Stimulated activated CD8-positive, alpha-beta memory T cell treated with anti-CD3 and anti-CD28 coated beads, Interleukin-4, amount 100 ng/mL, for 24 hours (primary cell): ENCODE results near the gene WDFY4.

Experiments used
- DNase-seq: peaks from one replicate; pipeline ENCODE4 v3.0.0-alpha.2; 2020; ENCODE audit warnings: low read depth

Gene WDFY4

DNA sequence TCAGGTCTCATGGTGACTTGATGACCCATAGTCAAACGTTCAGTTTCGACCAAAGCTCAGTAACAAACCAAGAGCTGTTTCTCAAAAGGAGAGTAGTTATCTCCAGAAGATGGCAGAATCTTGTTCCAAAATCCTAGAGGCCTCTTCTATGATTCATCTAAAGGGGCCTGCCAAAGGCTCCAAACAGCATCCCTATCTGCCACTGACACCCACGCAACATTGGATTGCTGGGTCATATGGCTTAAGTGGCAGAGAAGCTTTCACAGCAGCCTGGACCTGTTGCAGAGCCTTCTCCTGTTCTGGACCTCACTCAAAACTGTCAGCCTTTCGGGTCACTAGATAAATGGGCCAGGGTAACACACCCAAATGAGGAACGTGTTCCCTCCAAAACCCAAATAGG, 309.0 kb downstream of the WDFY4 start:
- no peak for DNase-seq

DNA sequence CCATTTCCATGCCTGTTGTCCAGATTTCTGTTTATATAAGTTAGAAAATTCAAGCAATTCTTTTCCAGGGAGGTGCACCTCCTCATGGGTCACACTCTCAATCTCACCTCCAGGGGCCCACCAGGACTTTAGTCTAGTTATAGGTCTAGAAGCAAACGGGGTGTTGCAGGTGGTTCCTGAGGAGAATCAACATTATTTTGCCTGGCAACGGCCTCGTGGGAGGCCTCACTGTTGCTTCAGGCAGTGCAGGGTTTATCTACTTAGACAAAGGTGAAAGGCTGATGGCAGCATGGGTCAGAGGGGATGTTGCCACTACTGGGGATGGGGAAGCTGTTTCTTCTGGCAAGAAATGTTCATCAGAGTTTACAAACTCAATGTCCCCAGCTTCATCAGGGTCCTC, 311.7 kb downstream of the WDFY4 start:
- no peak for DNase-seq

DNA sequence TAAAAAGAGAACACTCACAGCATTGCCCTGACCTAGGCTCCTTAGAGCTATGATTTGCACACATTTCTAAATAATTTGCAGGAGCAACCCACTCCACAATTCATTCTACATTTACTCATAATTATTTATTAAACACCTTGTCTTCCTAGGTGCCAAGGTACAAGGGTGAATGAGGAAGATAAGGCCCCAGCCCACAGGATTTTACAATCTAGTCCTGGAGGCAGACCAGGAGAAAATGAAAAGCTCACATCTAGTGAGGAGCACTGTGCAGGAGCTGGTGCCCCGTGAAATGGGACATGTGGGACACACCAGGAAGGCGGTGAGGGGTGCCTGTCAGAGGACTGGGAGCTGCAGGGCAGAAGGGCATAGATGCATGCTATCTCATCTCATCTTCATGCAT, 314.7 kb downstream of the WDFY4 start:
- DNase-seq: no peak

DNA sequence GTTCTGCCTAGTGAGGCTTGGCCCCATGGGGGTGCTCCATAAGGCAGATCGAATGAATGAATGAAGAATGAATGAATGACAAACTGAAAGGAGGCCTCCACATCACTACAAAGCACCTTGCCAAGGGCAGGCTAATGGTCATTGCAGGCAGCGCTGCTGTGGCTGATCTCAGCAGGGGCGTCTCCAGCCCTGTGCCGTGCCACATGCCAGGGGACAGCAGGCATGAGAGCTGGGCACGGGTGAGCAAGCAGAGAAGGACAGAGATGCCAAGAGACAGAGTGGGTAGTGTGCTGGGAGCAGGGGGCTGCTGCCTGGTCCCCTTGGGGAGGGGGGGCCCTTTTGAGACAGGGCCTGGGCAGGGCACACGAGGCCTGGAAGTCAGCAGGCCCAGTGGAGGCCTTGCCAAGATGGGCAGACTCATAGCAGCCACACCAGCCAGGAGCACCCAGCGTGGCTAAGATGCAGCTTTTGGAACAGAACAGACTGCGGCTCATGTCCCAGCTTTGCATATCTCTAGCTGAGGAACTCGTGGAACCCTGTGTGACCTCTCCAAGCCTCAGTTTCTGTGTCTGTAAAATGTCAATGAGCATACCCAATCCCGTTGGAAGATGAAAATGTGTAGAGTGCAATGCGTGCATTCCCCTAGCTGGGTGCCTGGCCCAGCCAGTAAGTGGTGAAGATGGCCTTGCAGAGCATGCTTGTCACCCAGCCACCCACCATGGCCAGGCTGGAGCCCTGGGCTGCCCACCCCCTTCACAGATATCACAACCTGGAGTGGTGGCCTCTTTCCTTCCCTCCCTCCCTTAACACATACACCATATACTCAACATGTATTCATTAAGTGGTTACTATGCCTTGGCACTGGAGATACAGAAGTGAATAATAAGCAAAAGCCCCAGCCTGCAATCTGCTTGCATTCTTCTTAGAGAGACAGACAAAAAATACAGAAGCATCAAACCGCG, 316.0 kb downstream of the WDFY4 start:
- DNase-seq: no peak

DNA sequence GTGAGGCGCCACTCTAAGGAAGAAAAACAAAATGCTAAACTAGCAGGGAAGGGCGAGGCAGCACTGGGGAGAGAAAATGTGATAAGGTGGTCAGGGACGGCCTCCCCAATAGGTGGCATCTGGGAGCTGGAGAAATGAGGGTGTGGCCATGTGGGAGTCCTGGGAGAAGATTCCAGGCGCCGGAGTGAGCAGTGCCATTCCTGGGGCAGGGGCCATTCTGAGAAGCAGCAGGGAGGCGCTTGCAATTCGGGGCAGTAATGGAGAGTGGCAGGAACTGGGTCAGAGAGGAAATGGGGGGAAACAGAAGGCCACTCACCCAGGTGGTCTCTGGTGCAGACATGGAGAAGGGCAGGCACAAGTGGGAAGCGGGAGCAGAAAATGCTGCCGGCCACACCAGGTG, 316.7 kb downstream of the WDFY4 start:
- DNase-seq: no peak

DNA sequence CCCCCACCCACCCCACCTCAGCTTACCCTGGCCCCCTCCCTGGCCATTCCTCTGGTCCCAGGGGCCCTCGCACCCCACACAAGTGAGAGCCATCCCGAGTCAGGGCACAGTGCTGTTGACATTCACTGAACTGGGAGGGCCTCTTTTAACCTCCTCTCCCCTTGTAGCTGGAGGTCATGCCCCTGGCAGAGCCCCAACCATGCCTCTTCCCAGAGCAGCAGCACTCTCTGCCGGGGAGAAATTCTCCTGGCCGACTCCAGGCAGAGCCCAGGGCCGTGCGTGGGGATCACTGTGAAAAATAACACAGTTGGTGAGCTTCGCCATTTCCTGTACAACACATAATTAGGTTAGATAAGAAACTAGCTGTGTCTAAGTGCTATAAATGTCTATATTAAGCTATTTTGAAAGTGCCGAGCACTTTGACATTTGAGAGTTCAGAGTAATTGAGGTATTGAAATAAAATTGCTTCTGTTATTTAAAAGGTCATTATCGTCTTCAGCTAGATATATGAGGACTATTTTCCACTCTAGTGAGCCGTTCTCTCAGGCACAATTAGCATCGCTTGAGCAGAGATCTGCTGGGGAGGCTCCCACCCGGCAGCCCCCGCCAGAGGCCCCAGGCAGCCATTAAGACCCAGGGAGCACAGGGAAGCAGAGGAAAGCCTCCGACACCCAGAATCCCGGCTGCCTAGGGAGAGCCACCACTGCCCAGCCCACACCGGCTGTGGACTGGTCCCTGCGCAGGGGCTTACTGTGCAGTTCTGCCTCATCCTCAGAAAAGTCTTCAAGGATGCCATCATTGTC, 317.4 kb downstream of the WDFY4 start:
- DNase-seq: no peak

DNA sequence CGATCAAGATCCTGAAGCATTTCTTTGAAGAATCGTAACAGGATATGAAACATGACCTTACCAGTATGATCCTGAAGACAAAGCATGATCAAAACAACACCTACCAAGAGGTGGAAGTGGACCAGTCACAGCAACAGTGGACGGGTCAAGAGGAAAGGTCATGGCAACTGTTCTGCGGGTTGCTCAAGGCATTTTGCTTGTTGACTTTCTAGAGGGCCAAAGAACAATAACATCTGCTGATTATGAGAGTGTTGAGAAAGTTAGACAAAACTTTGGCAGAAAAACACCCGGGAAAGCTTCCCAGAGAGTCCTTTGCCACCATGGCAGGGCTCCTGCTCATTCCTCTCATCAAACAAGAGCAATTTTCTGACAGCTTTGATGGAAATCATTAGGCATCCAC, 320.6 kb downstream of the WDFY4 start:
- no peak for DNase-seq

DNA sequence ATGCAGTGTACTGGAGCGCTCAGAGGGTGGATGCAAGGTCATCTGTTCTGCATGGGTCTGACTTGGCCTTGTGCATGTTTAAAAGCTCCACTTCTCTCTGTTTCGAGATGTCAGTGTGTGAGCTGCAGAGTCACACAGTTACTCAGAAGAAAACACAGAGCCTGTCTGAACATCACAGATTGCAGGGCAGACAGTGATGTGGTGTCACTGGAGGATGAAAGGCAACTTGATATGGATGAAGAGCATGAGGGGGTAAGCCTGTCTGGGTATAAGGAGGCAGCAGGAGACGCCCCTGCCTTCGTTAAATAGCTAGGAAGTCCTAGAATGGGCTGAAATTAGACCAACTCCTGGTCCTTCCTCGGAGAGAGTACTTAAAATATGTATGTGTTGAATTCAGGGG, 322.5 kb downstream of the WDFY4 start:
- DNase-seq: no peak

DNA sequence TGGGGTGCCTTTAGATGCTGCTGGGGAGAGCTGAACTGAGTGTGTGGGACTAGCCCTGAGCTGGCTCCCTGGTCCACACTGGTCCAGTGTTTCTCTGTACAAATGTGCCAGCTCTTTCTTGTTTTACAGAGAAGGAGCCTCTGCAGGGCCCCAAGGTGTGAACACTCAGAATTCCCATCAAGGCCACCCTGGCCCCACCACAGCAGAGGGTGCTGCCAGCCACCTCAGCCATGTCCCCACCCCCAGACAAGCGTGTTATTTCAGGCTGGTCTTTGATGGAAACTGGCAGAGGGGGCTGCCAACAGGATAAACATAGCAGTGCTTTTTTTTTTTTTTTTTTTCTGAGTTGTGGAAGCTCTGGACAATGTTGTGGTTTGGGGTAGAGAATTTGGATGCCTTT, 323.4 kb downstream of the WDFY4 start:
- no peak for DNase-seq

DNA sequence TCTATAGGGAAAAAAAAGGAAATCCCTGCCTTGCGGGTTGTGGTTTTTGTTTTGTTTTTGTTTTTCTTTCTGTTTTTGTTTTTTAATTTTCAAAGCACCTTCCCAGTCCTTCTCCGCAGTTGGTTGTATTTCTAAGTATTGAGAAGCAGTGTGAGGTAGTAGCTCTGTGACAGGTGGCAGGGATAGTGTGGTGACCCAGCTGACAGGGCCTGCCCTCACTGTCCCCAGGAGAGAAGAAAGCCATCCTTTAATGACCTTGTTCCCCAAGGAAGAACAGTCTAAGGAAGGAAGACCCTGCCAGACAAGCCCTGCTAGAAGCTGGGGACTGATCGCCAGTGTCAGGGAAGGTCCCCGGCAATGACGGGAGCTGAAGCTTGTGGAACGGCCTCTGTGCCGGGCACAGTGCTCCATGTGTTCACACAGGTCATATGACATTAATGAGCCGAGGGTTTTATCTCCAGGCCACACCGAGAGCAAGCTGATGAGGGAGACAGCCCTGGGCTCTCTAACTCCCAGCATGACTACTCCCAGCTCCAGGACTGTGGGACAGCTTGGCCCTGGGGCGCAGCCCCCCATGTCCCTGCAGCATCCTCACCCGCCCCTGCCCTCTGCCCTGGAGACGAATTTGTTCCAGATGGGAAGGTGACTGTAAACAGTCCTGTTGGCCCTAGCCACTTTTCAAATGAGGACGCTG, 324.0 kb downstream of the WDFY4 start:
- no peak for DNase-seq

DNA sequence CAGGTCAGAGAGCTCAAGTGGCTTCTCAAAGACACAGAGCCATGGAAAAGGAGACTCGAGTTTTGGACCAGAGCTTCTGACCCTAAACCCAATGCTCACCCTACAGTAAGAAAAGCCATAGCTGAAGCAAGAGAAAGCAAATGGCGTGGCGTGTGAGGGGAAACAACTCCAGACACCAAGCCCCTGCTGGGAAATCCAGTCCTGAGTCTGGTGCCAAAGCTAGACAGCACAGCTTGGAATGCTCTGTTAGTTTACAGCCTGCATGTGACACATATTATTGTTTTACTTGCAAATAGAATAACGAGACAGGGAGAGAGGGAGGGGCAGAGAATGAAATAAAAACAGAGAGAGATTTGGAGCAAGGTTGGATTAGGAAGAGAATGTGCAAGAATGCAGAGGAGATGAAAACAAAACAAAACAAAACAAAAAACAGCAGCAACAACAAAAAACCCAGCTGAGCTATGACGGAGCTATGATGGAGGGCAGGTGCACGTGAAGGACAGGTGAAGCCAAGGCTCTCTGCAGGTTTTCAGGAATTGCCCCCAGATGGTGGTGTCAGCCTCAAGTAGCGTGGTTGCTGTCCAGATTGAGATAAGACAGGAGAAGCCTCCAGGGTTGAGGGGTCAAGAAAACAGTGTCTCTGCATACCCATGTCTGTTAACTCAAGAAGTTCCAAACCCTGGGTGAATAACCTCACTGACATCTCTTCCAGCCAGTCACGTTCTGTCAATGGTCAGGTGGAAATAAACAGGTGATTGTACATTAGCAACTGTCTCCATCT, 324.7 kb downstream of the WDFY4 start:
- DNase-seq: no peak

DNA sequence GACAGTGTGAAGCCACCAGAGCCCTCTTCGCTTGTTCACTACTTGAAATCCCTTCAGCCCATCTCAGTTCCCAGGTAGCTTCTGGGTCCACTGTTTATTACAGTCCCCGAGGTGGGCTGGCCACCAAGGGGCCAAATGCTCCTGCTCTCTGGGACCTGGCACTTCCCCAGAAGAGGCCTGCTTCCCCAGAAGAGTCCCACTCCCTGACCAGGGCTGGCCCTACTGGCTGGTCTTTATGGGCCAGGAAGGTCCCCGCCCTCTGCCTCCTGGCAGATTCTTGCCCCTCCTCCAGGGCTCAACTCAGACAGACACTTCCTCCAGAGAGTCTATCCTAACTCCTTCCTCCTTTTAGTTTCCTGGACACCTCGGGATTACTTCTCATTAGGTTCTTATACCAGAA, 325.6 kb downstream of the WDFY4 start:
- DNase-seq: no peak

DNA sequence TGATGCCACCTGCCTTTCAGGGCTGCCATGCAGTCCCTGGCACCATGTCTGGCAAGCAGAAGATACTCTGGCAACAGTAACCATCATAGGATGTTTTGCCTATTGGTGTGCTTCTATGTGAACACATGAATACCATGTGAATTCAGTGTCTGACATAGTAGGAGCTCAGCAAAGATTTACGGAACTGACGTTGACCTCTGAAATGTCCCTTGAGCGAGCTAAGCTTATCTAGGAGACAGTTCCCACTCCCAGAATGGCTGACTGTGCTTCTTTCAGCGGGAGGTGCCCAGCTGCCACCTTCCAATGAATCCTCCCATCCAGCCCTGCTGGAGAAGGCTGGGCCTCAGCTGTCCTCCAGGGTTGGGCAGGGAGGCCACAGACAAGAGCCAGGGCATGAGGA, 326.2 kb downstream of the WDFY4 start:
- no peak for DNase-seq

DNA sequence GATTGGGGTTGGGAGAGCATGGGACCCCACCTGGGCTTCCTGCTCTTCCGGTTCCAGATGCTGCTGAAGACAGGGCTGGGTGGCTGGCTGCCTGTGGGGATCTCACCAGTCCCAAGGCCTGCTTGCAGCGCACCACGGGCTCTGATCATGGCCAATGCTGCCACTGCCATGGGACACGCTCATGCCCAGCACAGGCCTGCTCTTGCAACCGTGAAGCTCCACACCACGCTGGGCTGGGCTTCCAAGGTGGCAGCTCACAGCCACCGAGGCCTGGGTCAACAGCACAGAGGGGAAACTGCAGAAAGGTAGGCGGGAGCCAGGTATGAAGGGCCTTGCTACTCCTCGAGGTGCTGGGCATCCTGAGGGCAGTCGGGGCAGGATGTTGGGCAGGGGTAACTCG, 327.1 kb downstream of the WDFY4 start:
- DNase-seq: no peak

DNA sequence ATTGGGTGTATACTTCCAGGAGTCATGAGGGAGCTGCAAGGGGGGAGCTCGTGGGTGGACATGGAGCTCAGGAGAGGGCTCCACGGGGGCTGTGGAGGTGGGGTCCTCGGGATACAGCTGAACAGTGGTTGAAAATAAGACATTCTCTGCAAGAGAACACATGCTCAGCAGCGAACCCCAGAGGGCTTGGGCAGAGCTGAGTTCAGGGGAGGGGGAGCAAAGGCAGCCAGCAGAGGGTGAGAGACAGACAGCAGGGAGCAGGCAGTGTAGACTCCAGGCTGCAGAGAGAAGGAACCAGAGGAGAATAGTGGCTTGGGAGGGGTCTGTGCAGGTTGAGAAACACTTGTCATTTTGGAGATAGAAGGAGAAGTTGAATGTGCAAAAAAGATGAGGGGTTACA, 327.9 kb downstream of the WDFY4 start:
- no peak for DNase-seq

DNA sequence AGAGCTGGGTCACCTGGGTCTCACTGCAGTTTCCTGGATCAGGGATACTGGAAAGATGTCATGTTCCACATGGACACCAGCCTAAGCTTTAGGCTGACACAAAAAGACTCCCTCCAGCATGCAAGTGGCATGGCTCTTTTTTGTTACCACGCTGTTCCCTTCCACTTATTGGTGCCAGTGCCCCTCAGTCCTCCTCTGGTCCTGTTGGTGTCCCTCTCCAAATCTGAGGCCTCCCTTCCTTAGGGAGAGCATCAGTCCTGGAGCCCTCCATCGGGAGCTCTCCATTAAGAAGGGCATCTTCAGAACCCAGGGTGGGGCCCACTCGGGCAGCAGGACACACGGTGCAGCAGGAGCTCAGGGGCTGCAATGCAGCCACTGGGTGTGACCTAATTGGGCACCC, 331.0 kb downstream of the WDFY4 start:
- DNase-seq: no peak

DNA sequence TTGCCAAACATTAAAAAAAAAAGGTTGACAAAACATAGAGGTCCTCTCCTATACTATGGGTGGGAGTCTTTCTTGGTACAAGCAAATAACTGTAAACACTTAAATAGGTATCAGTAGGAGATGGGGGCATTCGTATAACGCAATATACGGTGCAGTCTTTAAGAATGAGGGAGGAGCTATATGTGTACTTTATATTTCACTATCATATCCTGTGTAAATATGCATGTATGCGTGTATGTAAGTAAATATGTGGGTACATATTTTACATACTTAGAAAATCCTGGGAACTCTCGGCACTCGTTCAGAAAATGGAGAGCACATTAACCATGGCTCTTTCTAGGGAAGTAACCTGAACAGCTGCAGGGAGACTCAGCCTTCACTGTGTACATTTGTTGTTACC, 337.0 kb downstream of the WDFY4 start:
- DNase-seq: no peak

DNA sequence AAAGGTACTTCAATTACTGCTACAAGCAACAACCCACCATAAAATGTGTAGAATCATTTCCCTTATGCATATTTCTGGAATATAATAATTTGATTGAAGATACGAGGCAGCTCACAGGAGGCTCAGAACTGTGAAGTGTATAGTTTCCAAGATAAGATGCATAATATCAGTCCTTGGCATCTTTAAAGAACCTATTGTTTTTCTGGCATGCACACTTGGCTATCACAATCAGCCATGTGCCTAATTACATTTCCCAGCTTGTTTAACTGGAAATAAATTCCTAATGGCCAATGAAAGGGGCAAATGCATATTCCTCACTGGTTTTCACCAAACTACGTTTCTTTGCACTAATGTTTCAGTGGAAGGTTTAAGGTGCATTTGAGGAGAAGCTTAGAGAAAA, 338.4 kb downstream of the WDFY4 start:
- no peak for DNase-seq

DNA sequence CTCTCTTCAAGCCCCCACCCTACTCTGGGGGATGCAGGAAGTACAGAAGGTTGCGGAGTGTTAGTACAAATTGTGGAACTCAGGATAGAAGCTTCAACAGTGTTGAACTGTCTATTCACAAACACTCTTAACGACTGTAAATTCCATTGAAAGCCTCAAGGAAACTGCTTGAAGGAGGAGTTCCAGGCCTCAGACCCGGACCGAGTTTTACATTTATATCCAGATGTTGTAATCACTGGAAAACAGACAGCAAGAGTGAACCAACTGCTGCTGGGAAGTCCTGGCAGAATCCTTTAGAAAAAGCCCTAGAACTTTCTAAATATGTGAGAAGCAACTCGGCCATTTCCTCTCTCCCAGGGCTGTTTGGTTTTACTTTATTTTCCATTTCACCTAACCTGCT, 339.1 kb downstream of the WDFY4 start:
- no peak for DNase-seq

DNA sequence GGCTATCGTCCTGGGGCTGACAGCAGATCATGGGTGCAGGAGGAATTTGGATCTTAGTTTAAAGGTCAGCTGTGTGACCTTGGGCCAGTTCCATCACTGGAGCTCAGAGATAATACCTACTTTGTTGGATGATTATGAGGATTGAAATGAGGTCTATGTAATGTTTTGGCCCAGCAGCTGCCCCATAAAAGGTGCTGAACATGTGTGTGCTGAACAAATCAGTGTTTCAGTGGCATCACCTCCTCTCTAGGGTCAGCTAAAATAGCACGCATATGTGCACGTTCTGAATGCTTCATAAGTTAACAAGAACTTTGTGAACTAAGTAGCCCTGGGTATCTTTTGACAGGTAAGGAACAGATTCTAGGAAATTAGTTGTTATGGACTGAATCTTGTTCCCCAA, 339.8 kb downstream of the WDFY4 start:
- no peak for DNase-seq

DNA sequence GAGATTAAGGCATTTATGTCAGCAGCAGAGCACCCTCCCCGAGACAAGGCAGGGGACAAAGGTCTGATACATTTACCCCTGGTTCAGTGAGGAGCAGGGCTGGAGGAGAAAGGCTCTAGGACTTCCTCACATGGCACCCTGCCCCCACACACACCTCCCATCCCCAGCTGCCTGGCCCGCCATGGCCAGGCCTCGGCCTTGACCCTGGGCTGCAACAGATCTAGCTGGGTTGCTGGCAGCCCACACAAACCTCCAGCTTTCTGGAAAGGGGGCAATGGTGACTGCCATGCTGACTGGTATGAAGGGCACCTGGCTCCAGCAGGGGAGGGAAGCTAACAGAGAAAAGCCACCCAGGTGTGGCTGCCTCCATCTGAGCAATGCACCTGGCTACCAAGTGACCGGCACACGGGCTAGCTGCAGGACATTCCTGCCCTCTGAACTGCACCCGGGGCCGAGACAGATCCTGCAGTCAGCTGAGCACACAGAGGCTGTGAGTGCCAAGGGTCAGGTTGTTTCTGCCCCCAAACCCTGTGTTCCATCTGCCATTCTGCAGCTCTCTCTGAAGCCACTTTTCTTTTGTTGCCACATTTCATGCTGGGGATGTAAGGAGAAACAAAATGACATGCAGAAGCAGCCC, 340.8 kb downstream of the WDFY4 start:
- no peak for DNase-seq
